ENCODE data around the gene NEK11.
A peak's percentile ranks its signal among the peaks of the same experiment; 100 is the strongest.

NEK11 gene

DNA sequence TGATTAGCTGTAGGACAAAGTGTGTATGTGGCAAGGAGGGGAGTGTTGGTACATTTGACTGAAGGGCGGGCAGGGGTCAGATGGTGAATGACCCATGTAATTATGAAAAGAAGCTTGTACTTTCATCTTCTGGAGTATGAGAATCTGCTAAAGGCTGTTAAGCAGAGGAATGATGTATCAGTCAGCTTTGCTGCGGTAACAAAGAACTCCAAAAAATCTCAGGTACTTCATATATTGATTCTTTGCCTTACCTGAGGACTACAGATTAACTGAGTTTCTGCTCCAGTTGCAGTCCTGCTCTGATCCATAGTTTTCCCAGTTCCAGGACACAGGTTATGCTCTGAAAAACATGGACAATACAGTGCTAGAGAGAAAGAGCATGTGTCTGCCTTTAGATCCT lies 115.1 kb downstream of the NEK11 start:
- no peak for DNase-seq (ENCODE audit: low read depth, low spot score)

DNA sequence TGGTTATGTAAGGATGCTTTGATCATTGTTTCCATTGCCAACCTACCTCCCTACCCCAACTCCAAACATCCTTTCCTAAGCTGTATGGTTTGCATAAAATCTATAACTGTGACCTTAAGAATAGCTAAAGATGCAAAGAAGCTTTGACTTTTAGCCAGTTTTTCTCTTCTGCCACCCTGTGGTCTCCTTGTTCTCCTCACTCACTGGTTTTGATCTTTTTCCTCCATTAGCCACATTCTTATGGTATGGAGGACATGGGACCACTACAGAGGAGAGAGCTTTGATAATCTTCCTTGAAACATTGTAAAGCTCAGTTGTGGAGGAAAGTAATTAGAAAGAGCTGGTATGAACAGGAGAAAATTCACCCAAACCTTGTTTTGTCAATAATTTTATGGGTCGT lies 115.9 kb downstream of the NEK11 start:
- no peak for DNase-seq (ENCODE audit: low read depth, low spot score)

DNA sequence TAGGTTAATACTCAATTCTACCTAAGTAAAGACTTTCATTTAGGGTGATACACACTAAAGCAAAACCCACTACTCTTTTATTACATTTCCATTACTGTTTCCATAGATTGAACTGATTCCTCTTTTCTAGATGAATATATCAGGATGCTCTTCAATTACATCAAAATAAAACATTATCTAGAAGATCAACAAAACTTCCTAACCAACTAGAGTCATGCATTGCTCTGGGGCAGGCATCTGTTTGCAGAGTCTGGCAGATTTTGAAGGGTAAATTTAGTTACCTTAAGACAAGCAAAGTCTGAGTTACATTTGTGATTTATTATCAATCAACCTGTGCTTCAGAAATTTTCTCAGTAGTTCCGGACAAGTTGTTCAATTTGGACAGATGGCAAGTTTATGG lies 117.1 kb downstream of the NEK11 start:
- no peak for DNase-seq (ENCODE audit: low read depth, low spot score)

DNA sequence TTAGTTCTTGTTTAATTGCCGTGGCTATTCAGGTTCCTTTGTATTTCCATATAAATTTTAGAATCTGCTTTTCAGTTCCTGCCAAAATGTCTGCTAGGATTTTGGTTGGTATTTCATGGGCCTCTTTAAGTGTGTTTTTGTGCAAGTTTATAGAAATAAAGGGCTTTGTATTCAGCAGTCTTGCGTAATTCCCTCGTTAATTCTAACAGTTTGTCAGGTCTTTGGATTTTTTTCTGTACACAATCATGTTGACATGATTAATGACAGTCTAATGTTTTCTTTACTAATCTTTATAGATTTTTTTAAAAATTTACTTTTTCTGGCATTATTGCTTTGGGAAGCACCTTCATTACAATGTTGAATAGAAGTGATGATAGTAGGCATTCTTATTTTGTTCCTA lies 120.9 kb downstream of the NEK11 start:
- no peak for DNase-seq (ENCODE audit: low read depth, low spot score)

DNA sequence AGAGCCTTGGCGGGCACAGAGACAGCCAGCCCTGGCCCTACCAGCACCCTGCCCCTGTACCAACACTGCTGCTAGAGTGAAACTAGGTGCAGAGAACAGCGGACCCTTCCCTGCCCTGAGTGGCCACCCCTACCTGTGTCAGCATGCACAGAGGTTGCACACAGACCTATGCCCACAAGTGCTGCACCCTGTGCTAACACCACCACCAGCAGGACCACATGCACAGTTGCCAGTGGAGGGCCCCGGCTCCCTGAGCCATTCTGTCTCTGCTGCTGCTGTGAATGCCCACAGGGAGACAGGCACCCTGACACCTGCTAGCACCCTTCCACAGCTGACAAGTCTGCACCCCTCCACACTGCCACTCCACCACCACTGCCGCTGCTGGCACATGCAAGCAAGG lies 131.8 kb downstream of the NEK11 start:
- DNase-seq (ENCODE audit: low read depth, low spot score) = no peak

DNA sequence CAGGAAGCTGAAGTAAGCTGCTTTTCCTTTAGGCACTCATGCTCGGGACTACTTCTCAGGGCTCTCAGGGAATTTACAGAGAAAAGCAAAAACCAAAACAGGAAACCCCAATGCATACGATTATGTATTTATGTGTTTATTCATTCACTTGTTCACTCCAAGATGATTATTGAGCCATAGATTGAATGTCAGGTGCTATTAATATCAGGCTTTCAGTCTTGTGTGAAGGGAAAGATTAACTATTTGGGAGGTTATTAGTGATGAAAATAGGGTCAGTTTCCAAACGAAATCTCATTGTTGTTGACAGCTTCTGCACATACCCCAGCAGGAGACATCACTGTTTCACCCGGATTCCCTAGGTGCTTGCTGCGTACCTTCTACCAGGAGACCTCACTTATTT lies 135.8 kb downstream of the NEK11 start:
- no peak for DNase-seq (ENCODE audit: low read depth, low spot score)

DNA sequence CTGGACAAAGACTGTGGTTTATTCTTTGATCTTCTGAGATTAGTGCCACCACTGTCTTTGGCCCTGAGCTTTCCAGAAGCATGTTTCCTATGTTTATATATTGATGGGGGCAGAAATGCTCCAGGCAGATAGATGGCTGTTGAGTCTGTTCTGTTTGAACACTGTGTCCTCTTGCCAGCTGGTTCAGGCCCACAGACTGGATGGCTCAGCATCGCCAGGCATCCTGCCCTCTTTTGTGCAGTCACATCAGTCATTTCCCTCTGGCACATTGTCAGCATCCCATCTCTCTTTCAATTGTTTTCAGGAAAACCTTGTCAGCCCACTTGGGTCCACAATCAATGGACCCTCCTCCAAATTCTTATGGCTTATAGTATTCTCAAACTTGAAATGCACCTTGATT lies 141.2 kb downstream of the NEK11 start:
- no peak for DNase-seq (ENCODE audit: low read depth, low spot score)

DNA sequence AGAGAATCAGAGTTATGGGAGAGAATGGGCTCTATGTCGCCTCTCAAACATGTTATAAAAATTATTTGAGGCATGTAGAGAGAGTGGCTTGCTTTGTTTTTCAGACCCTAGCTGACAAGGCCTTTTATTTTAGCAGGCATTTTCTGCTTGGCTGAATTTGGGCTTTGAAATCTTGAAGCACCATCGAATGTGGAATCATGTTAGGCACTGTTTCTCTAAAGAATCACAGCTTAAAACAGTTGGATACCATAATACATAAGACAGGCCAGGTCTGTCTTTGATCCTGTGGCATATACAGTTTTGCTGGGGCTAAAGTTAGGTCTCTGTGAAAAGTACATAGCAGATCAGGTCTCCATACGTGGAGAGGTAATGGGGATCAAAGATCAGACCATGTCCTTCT lies 142.7 kb downstream of the NEK11 start:
- DNase-seq (ENCODE audit: low read depth, low spot score) = no peak

DNA sequence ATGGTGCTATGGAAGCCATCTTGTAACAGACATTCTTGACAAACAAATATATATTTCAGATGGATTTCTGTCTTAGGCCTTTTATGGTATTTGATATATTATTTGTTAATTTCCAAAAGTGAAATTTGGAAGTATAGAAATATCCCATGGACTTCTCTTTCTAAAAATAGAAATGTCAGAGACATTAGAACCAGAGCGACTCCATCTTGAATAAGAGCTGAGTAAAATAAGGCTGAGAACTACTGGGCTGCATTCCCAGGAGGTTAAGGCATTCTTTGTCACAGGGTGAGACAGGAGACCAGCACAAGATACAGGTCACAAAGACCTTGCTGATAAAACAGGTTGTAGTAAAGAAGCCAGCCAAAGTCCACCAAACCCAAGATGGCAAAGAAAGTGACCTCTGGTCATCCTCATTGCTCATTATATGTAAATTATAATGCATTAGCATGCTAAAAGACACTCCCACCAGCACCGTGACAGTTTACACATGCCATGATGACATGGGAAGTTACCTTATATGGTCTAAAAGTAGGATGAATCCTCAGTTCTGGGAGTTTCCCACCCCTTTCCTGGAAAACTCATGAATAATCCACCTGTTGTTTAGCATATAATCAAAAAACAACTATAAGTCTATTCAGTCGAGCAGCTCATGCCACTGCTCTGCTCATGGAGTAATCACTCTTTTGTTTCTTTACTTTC lies 146.0 kb downstream of the NEK11 start:
- DNase-seq (ENCODE audit: low read depth, low spot score) = no peak

DNA sequence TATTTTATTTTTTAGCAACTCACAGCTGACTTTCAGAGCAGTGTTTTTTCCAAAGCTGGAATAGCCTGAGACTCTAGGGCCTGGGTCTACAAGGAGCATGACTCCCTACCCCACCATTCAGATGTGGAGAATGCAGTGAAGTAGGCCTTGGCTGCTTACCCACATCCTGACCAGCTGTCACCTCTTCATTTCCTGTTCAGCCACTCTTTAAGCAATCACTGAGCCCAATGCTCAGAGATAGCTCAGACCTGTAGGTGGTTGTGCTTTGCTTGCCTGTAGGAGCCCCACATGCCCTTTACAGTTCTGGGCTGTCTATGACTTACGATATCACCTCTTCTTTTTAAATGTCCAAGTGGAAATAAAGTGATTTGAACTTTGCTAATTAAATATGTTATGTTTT lies 148.1 kb downstream of the NEK11 start:
- DNase-seq (ENCODE audit: low read depth, low spot score) = peak; percentile 4

DNA sequence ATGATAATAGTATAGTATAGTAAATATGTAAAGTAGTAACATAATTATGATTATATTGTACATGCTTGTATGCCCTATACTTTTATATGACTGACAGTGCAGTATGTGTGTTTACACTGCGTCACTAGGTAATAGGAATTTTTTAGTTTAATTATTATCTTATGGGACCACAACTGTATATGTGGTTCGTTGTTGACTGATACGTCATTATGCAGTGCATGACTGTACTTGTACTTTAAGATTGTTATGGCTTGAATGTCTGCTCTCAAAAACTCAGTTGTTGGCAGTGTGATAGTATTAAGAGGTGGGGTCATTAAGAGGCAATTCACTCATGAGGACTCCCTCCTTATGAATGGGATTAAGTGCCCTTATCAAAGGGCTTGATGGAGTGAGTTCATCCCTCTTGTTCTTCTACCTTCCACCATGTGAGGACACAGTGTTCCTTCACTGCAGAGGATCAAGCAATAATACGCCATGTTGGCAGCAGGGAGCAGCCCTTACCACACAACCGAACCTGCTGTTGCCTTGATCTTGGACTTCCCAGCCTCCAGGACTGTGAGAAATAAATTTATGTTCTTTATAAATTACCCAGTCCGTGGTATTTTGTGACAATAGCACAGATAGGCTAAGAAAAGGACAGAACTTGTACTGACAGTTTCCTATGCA lies 152.2 kb downstream of the NEK11 start:
- no peak for DNase-seq (ENCODE audit: low read depth, low spot score)

DNA sequence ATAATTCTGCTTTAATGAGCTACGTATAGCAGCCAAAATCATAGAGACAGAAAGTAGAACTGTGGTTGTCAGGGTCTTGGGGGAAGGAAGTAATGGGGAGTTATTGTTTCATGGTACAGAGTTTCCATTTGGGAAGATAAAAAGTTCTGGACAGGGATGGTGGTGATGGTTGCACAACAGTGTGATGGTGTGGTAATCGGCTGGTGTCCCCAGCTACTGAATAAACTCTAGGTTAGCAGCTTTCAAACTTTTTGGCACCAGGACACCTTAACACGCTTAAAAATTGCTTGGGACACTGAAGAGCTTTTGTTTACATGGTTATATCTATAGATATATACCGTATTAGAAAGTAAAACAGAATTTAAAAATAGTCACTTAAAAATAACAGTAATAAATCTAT lies 166.0 kb downstream of the NEK11 start:
- DNase-seq (ENCODE audit: low read depth, low spot score) = no peak

DNA sequence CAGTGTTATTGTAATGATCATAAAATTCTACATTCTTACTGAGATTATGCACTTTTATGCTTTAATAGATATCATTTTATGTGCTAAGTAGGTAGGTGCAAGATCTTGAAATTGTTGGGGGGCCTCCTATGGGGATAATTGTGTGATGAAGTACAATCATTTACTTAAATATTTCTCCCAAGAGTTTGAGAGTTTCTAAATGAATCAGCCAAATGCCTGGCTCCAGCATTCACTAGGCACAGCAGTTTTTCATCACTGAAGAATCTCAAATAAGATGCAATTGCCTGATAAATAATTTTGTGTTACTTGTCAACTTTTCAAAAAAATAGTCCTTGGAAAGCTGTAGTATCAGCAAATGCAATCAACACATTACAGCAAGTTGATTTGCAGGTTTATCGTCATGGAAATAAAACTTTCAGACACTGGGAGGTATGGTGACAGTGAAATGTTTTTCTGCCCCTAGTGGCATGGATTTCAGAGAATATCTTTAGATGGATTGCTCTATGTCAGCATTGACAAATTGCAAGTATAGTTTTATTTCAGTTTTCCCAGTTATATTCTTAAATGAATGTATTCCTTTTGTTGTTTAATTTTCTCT lies 167.1 kb downstream of the NEK11 start:
- DNase-seq (ENCODE audit: low read depth, low spot score) = peak; percentile 8

DNA sequence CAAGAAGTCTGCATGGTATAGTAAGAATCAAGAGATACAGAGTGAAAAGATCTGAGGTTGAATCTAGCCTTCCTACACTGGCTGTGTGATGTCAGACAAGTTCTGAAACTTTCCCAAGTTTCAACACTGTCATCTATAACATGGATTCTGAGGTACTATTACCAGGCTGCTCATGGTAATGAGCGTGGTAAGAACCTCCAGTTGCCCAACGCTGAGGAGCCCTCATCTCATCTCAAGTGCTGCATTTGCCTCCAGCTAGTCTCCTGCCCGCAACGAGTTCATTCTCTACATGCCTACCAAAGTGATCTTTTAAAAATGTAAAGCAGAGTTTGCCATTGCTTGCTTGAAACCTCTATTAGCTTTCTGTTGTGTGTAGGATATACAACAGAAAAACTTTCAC lies 168.1 kb downstream of the NEK11 start:
- no peak for DNase-seq (ENCODE audit: low read depth, low spot score)

DNA sequence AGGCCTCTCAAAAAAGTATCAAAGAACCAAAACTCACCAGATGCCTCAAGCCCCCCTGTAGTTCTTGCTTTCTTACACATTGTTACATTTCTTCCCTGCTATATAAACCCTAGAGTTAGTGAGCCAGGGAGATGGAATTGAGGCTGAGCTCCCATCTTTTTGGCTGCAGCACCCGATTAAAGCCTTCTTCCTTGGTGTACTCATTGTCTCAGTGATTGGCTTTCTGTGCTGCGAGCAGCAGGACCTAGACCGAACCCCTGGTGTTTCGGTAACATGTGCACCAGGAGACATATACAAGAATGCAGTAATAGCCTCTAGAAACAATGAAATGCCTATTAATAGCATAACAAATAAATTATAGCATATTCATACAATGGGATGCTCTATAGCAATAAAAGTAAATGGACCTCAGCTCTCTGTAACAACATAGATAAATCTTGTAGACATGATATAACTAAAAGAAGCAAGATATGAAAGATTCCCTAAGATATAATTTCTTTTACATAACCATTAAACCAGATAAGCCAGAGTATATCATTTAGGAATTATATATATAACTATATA lies 174.0 kb downstream of the NEK11 start:
- DNase-seq (ENCODE audit: low read depth, low spot score) = no peak

DNA sequence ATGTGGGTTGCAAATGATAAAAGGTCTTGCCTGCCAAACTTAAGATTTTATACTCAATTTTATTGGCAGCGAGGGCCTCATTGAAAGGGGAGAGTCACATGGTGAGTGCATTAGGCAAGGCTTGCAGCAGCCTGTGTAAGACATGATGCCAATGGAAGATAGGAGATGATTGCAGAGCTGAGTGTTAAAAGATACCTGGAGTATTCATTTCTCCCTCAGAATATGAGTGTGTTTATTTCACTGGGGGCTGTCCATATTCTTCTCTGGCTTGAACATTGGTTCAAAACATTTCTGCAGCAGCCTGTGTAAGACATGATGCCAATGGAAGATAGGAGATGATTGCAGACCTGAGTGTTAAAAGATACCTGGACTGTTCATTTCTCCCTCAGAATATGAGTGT lies 189.7 kb downstream of the NEK11 start:
- DNase-seq (ENCODE audit: low read depth, low spot score) = no peak

DNA sequence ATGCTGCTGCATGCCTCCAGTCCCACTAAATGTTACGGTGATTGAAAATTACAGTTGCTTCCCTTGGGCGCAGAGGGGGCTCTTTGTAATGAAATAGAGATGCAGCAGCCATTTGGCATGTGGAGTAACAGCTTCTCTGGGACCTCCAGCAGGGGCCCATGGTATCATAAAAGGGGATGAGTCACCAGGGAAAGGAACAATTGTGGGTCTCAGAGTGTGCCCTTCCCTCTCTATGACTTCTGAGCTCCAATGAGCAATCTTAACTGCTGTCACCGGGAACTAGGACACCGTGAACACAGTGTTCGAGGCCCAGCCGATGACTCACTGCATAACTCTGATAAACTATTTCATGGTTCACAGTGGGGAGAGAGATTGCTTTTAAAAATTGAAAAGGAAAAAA lies 190.1 kb downstream of the NEK11 start:
- peak; percentile 90 for DNase-seq (ENCODE audit: low read depth, low spot score)

DNA sequence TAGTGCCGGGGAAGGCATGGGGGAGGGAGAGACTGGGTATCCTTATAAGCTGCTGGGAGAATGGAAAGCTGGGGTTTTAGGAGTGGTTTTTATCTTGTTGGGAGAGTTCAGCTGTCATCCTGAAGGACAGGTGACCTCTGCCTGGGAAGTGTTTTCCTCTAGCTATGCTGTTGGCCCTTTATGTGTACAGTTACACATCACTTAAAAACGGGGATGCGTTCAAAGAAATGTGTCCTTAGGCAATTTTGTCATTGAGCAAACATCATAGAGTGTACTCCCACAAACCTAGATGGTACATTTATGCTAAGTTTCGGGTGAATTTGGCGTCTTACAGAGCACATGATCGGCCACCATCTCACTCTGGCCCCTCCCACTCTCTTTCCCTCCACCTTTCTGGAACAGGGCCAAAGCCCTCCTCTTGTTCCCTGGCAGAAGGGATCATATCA lies 190.6 kb downstream of the NEK11 start:
- peak; percentile 68 for DNase-seq (ENCODE audit: low read depth, low spot score)

DNA sequence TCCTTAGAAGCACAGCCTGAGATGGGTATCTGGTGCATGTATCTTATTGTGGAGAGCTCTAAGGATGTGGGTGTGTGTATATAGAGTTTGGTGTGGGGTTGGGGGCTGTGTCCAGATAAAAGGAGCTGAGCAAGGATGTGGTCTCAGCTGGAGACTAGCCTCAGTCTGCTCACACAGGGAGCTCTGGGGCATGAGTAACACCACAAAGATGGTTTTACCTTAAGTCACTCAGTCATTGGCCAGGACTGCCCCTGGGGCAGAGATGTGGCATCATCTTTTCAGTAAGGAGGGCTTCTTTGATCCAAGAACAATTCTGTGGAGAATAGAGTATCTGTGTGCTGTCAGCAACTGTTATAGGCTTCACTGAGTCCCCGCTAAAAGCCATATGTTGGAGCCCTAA lies 191.5 kb downstream of the NEK11 start:
- DNase-seq (ENCODE audit: low read depth, low spot score) = peak; percentile 79

DNA sequence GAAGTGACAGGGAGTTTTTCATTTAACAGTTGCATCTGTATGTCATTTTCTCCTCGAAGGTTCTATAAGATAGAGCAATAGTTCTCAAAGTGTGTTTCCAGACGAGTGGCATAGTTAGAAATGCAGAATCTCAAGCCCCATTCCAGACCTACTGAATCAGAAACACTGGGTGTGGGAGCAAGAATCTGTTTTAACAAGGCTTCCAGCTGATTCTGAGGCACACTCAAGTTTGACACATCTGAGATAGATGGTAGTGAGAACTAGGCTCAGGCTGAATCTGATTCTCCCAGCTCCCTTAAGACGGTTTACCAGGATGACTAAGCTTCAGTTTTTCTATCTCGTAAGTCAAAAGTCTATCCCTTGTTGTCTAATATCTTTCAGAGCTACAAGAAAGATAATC lies 195.1 kb downstream of the NEK11 start:
- peak; percentile 76 for DNase-seq (ENCODE audit: low read depth, low spot score)

DNA sequence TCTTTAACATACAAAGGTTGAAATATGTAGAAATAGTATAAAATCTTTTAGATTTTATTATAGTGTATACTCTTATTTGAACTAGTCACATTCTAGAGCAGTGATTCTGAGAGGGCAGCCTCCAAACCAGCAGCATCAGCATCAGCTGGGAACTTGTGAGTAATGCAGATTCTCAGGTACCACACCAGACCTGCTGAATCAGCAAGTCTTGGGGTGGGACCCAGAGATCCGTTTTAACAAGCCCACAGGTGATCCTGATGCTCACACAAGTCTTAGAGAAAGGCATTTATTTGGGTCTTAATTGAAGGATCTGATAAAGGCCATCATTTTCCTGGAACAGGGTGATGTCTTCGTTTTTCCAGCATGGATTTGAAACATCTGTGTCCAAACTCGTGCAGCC lies 195.9 kb downstream of the NEK11 start:
- no peak for DNase-seq (ENCODE audit: low read depth, low spot score)

DNA sequence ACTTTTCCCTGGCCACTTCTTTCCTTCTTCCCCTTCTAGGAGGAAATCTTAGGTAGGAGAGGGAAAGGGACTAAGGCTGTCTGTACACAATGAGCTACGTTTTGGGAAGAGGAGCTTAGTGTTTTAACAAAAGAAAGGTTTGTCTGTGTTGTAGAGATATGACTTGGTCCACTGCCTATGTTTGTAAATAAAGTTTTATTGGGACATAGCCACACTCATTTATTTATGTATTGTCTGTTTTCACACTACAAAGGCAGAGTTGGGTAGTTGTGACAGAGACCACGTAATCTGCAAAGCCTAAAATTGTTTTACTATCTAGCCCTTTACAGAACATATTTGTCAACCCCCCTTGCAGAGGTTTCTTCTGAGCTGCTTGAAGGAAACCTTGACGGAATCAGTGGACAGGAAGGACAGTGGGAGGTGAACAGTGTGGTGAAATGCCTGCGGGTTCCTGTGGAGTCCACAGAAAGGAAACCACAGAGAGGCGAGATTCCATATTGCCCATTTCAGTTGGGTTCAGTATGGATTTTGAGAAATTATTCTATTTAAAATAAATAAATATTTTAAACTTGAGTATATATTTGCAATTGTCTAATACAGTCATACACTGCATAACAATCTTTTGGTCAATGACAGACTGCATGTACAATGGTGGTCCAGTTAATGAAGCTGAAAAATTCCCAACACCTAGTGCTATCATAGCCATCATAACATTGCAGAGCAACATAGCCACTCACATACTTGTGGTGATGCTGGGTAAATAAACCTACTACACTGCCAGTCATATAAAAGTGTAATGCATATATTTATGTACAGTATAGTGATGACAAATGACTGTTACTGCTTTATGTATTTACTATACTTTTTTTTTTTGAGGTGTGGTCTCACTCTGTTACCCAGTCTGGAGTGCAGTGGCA lies 197.0 kb downstream of the NEK11 start:
- DNase-seq (ENCODE audit: low read depth, low spot score) = no peak

All from astrocyte of the hippocampus (primary cell).